Measurements from ENCODE around the gene DUSP1. TPM values are rescaled to one million over a fixed set of nuclear protein-coding genes. Genes with fewer than 3 reads are reported as not detected.

Gene DUSP1
- total and polyA plus RNA-seq, 2 of the 13 experiments (the other 11 are each of a cell fraction or from before 2014, with no cell fraction given), result 27.1 to 55.5 TPM

GRCh38 chr5:172730981-172731679 lies 39.9 kb downstream of the DUSP1 start (continued):
- TF ChIP-seq ARID3A (IDR thresholded peaks at IDR 0.05; ENCODE audit: low read depth, low read length), result no peak
- no peak for TF ChIP-seq ZNF124 (CRISPR knock-in tag; IDR thresholded peaks at IDR 0.05)
- TF ChIP-seq KDM3A (CRISPR knock-in tag; IDR thresholded peaks at IDR 0.05; ENCODE audit: low read depth), result peak; percentile 68; the same call in 1 of the 2 replicates
- no peak for TF ChIP-seq CHD2 (IDR thresholded peaks at IDR 0.05; ENCODE audit: low read depth, low read length)
- no peak for TF ChIP-seq CHCHD3 (CRISPR knock-in tag; IDR thresholded peaks at IDR 0.05)
- TF ChIP-seq MZF1 (CRISPR knock-in tag; IDR thresholded peaks at IDR 0.05; ENCODE audit: borderline replicate concordance), result no peak
- no peak for TF ChIP-seq CENPT (CRISPR knock-in tag; IDR thresholded peaks at IDR 0.05; ENCODE audit: low read depth)
- TF ChIP-seq KLF11 (CRISPR knock-in tag; IDR thresholded peaks at IDR 0.05), result peak; percentile 84; the same call in 1 of the 2 replicates
- peak; percentile 78; the same call in 1 of the 2 replicates for TF ChIP-seq EED (CRISPR knock-in tag; IDR thresholded peaks at IDR 0.05)
- TF ChIP-seq ZFP37 (CRISPR knock-in tag; IDR thresholded peaks at IDR 0.05; ENCODE audit: borderline replicate concordance), result peak; percentile 100
- TF ChIP-seq ZNF367 (CRISPR knock-in tag; IDR thresholded peaks at IDR 0.05; ENCODE audit: borderline replicate concordance), result no peak; the same call in 1 of the 2 replicates
- TF ChIP-seq ZNF644 (CRISPR knock-in tag; IDR thresholded peaks at IDR 0.05; ENCODE audit: low read depth), result 0 out of 2 replicates have a peak, but pooled peaks have one; percentile 34
- no peak for TF ChIP-seq ZKSCAN5 (CRISPR knock-in tag; IDR thresholded peaks at IDR 0.05)
- TF ChIP-seq ZNF784 (CRISPR knock-in tag; IDR thresholded peaks at IDR 0.05; ENCODE audit: borderline replicate concordance), result no peak
- no peak for TF ChIP-seq JDP2 (CRISPR knock-in tag; IDR thresholded peaks at IDR 0.05; ENCODE audit: borderline replicate concordance)
- no peak for TF ChIP-seq ZNF597 (CRISPR knock-in tag; IDR thresholded peaks at IDR 0.05)
- peak; percentile 100 for TF ChIP-seq ZFP36L1 (CRISPR knock-in tag; IDR thresholded peaks at IDR 0.05)
- peak; percentile 82 for TF ChIP-seq SKI (IDR thresholded peaks at IDR 0.05; ENCODE audit: partially characterized antibody)
- no peak for TF ChIP-seq ZNF674 (CRISPR knock-in tag; IDR thresholded peaks at IDR 0.05; ENCODE audit: low read depth)
- TF ChIP-seq MXI1 (IDR thresholded peaks at IDR 0.05; ENCODE audit: borderline replicate concordance, low read depth, low read length), result peak; percentile 95; the same call in 2 of the 3 replicates
- no peak for TF ChIP-seq MAFK (conservative IDR thresholded peaks at IDR 0.05 in 1 of 2, IDR thresholded peaks at IDR 0.05 in 1 of 2; ENCODE audit: low read length in 2 of 2)
- TF ChIP-seq POGK (CRISPR knock-in tag; conservative IDR thresholded peaks at IDR 0.05), result peak; percentile 27; the same call in 1 of the 2 replicates
- peak; percentile 95; the same call in 1 of the 2 replicates for TF ChIP-seq CCDC6 (CRISPR knock-in tag; IDR thresholded peaks at IDR 0.05)
- TF ChIP-seq HOXA3 (CRISPR knock-in tag; IDR thresholded peaks at IDR 0.05), result peak; percentile 41; the same call in 1 of the 2 replicates
- peak; percentile 90 for TF ChIP-seq ZNF430 (CRISPR knock-in tag; IDR thresholded peaks at IDR 0.05)
- peak; percentile 97 for TF ChIP-seq ZNF816 (CRISPR knock-in tag; IDR thresholded peaks at IDR 0.05; ENCODE audit: borderline replicate concordance)
